HG02852 (cell line): ENCODE data around the gene SMYD2.

Experiments
- ATAC-seq: cut with Tn5 transposase; IDR thresholded peaks from one replicate; pipeline ENCODE4 v1.9.1; 2021; ENCODE audit warnings: mild to moderate bottlenecking, moderate library complexity; ENCODE audit not compliant: unreplicated experiment

SMYD2 gene

DNA sequence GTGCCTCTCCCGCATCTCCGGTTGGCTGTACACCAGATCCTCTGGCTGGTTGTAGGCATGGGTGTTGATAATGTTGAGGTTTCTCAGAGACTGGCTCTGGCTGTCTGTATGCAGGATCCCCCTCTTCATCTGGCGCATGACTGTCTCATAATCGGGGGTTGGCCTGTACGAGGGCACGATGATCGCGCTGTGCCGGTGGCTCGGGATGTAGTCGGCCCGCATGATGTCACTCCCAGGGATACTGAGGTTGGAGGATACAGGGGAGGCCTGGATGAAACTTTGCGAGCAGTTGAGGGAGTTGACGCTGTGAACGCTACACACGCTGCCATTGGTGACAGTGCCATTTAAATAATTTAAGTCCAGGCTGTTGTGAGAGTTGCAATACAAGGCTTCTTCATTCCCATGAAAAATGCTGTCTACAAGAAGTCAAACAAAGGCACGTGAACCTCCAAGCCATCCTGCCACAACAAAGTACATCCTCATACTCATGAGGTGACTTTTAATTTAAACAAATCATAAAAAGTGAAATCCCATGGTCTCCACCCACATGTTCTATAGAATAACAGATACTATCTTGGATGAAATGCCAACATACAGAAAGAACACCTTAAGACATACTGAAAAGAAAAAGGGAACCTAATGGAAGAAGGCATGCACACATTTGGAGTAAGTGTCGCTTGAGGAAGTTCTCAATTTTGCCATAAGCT lies 103.6 kb downstream of the SMYD2 start:
- ATAC-seq = no peak

DNA sequence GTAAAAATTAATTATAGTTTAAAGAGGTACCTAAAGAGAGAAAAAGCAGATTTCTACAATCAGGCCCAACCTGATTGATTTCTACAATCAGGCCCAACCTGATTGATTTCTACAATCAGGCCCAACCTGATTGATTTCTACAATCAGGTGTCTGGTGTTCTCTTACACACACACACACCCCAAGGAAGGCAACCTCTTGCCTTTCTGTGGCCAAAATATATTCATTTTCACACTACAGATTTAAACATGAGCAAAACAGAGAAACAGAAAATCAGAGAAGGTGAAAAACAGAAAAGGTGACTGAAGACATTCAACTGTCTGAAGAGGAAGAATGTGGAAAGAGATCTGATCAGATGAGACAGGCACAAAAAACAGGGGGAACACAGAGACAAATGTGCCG lies 104.5 kb downstream of the SMYD2 start:
- no peak for ATAC-seq

DNA sequence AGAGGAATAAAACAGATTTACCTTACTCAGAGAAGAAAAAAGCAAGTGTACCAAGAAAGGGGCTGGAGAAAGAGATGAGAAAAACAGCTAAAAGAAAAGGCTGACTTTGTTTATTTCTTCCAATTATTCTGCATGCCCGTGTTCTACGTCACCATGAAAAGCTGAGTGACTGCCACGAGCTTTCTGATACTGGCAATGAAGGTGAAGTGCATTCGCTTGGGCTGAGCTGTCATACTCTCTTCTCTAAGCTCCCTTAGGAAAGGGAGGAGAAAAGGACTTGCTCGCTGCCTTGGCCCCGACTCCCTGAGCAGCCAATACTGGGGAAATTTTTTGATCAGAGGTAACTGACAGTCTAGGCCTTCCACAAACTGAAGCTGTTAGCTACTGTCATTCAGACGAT lies 105.4 kb downstream of the SMYD2 start:
- no peak for ATAC-seq
